ENCODE results near the gene NAV3.

Gene NAV3

GRCh38 chr12:77993658-77994057 lies 163.0 kb downstream of the NAV3 start:
- no peak for DNase-seq

GRCh38 chr12:77995436-77996167 lies 164.9 kb downstream of the NAV3 start:
- no peak for DNase-seq

GRCh38 chr12:77996670-77997069 lies 166.0 kb downstream of the NAV3 start:
- DNase-seq, result no peak

- DNase-seq, result no peak
Measured at GRCh38 chr12:77998236-77998786, 167.6 kb downstream of the NAV3 start.

GRCh38 chr12:77999074-77999715 lies 168.5 kb downstream of the NAV3 start:
- no peak for DNase-seq

GRCh38 chr12:78002878-78003277 lies 172.2 kb downstream of the NAV3 start:
- DNase-seq, result no peak

GRCh38 chr12:78004249-78005093 lies 173.8 kb downstream of the NAV3 start:
- no peak for DNase-seq

GRCh38 chr12:78005094-78005492 lies 174.4 kb downstream of the NAV3 start:
- DNase-seq, result no peak

- no peak for DNase-seq
Measured at GRCh38 chr12:78007173-78007572, 176.5 kb downstream of the NAV3 start.

- DNase-seq, result no peak
Measured at GRCh38 chr12:78009031-78009430, 178.3 kb downstream of the NAV3 start.

- no peak for DNase-seq
Measured at GRCh38 chr12:78018171-78018910, 187.6 kb downstream of the NAV3 start.

GRCh38 chr12:78018939-78019338 lies 188.2 kb downstream of the NAV3 start:
- DNase-seq, result no peak

- DNase-seq, result no peak
Measured at GRCh38 chr12:78028426-78028825, 197.7 kb downstream of the NAV3 start.

- DNase-seq, result no peak
Measured at GRCh38 chr12:78034025-78034424, 203.3 kb downstream of the NAV3 start.

- no peak for DNase-seq
Measured at GRCh38 chr12:78035901-78036606, 205.4 kb downstream of the NAV3 start.

GRCh38 chr12:78036874-78037273 lies 206.2 kb downstream of the NAV3 start:
- DNase-seq, result no peak

- no peak for DNase-seq
Measured at GRCh38 chr12:78037707-78038106, 207.0 kb downstream of the NAV3 start.

GRCh38 chr12:78038541-78038940 lies 207.8 kb downstream of the NAV3 start:
- no peak for DNase-seq

GRCh38 chr12:78038986-78039385 lies 208.3 kb downstream of the NAV3 start:
- DNase-seq, result no peak

- DNase-seq, result no peak
Measured at GRCh38 chr12:78040111-78040510, 209.4 kb downstream of the NAV3 start.

- DNase-seq, result no peak
Measured at GRCh38 chr12:78050790-78051189, 220.1 kb downstream of the NAV3 start.

- DNase-seq, result no peak
Measured at GRCh38 chr12:78055545-78055944, 224.9 kb downstream of the NAV3 start.
